K562 (cell line): ENCODE measurements around the gene GGTLC2. TPM values are rescaled to one million over a fixed set of nuclear protein-coding genes. Genes with fewer than 3 reads are reported as not detected.

Source experiments
- BRD4 ChIP-seq: fragments of 200-600 bp; sonication (generic); IDR thresholded peaks from 2 replicates; pipeline ENCODE4 v1.6.1; 2017; ENCODE audit warnings: inconsistent platforms
- CREB1 ChIP-seq, 2 experiments: sonication (generic) in 1 of 2; formaldehyde crosslinking in 1 of 2; IDR thresholded peaks; 2 replicates each; pipeline versions ENCODE4 v1.6.1 to v1.8.0; 2012 to 2022; ENCODE audit warnings: inconsistent platforms in 1 of 2, mild to moderate bottlenecking in 1 of 2, missing genetic modification reagents in 1 of 2, moderate library complexity in 1 of 2
- CREB5 ChIP-seq: fragments of 250-450 bp; sonication (Bioruptor Pico); IDR thresholded peaks from 2 replicates; pipeline ENCODE4 v1.5.0; 2020; ENCODE audit warnings: mild to moderate bottlenecking
- LCOR ChIP-seq: sonication (generic); formaldehyde crosslinking; IDR thresholded peaks from 2 replicates; pipeline ENCODE4 v1.8.0; 2022; ENCODE audit warnings: mild to moderate bottlenecking, missing genetic modification reagents
- SREBF1 ChIP-seq: fragments of 150-350 bp; IDR thresholded peaks from 2 replicates; pipeline ENCODE4 v1.6.1; 2014; ENCODE audit warnings: antibody characterized with exemption, low read depth, low read length, borderline replicate concordance
- ZBTB33 ChIP-seq: sonication (generic); formaldehyde crosslinking; IDR thresholded peaks from 2 replicates; pipeline ENCODE4 v1.8.1; 2023; ENCODE audit warnings: mild to moderate bottlenecking, missing genetic modification reagents
- ZNF717 ChIP-seq: fragments of 250-450 bp; sonication (Bioruptor Pico); IDR thresholded peaks from 2 replicates; pipeline ENCODE4 v1.5.0; 2021
- polyA plus RNA-seq, 8 experiments: library from polyadenylated mRNA; depleted of rRNA in 4 of 8; stranded (reverse) in 5 of 8; unstranded in 3 of 8; fragments of >200 nt; fragmentation: Nextera tagmentation in 2 of 8; fragmentation: Illumina TruSeq in 1 of 8; extraction: Ambion mirVana in 2 of 8; extraction: Trizol in 1 of 8; gene quantifications; 2 replicates each; pipeline versions ENCODE4 v1.2.1 to v1.2.3, GENCODE V29; 2011 to 2014; ENCODE audit warnings: inconsistent platforms in 1 of 8, missing spikeins in 1 of 8
- total RNA-seq, 7 experiments: library from RNA; depleted of rRNA in 6 of 7; stranded (reverse); fragments of >200 nt in 6 of 7; fragmentation: Illumina TruSeq in 2 of 7; extraction: Trizol in 2 of 7; gene quantifications; 2 replicates each; pipeline versions ENCODE4 v1.2.1 to v1.2.3, GENCODE V29; 2011 to 2021; ENCODE audit warnings: low replicate concordance in 1 of 7

GGTLC2 gene
- total and polyA plus RNA-seq, 9 of the 15 experiments (the other 6 are each of a cell fraction or from before 2014, with no cell fraction given), result not detected

DNA sequence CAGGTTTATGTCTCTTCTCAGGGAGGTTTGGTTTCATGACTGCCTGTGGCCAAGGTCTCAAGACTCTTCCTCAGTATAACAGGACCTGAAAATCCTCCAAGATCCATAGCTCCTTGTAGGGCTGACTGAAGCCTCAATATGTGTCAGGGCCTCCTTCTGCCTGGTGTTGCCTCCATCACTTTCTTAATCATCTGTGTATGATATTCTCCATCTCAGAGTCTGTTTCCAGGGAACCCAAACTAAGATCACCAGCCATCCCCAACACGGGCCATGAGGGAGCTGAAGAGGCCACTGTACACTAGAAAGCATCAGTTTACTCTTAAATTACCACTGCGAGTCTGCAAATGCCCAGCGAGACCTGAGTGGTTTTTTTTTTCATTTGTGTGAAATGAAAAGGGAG is 17.7 kb downstream of the GGTLC2 start (continued):
- no peak for TF ChIP-seq ZBTB33 (CRISPR knock-in tag)
- no peak for TF ChIP-seq ZNF717
- TF ChIP-seq CREB1 (IDR thresholded peaks at IDR 0.05), result no peak
- TF ChIP-seq CREB1 (CRISPR knock-in tag; IDR thresholded peaks at IDR 0.05), result no peak
- TF ChIP-seq CREB5 (CRISPR knock-in tag), result no peak
- TF ChIP-seq LCOR, result no peak
- TF ChIP-seq SREBF1, result no peak
- TF ChIP-seq BRD4, result no peak
- TF ChIP-seq, all 486 proteins: peak for 4
